GM19351 (cell line): Measurements from ENCODE around the gene TNFAIP2.
"Not testable (repeated sequence)": the region's sequence is repeated elsewhere in the genome, so short reads cannot be mapped to it uniquely, and the experiment has no call there.

Experiments used
- ATAC-seq: cut with Tn5 transposase; IDR thresholded peaks from one replicate; pipeline ENCODE4 v1.9.1; 2021; ENCODE audit warnings: mild to moderate bottlenecking, moderate library complexity; ENCODE audit not compliant: unreplicated experiment

The TNFAIP2 gene

GRCh38 chr14:103107455-103107854 lies 15.8 kb upstream of the TNFAIP2 start:
- ATAC-seq = no peak

DNA sequence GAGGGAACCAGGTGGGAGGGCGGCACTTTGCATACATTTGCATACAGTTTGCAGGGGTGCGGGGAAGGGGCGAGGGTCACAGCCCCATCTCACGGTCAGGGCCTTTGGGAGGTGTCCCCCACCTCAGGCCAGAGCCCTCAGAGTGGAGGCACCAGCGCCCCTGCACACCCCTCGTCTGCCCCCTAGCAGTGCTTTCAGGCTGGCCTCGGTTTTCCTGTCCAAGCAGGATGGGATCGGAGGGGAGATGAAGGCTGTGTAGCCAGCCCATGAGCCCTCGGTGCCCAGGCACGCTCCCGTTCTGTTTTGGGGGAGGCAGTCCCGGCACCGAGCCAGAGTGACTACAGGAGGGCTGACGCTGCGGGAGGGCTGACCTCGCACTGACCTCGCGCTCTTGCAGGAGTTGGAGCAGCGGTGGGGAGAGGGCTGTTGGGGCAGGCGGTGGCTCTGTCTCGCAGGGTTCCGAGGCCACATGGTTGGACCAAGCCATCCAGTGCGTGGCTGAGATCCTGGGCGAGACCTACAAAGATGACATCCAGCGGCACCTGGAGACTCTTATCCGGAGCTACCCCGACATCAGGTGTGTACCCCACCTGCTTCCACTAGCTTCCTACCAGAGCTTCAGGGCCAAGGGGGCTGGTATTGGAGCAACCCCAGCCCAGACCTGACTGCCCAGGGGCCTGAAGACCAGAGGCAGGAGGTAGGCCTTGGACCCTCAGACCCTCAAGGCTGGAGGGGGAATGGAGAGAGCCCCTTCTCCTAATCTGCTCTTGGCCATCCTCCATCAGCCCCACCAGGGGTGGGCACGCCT lies 15.1 kb upstream of the TNFAIP2 start:
- ATAC-seq = no peak

DNA sequence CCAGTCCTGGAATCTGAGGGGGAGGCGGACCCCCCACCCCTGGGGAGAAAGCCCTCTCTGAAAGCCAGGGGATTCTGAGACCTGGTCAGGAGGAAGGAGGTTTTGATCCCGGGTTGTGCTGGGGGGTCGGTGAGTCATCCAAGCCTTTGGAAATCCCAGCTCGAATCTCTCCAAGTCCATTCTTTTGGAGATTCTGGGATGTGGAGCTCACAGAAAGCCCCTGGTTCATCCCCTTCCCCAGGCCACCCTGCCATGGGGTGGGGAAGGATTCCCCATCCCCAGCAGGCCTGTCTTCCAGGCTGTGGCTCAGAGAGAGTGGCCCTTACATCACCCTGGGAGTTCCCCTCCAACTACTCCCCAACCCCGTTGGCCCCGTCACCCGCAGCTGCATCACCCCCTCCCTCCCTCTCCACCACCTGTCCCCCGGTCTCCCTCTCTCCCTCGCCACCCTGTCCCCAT lies 14.5 kb upstream of the TNFAIP2 start:
- ATAC-seq = peak; percentile 38

DNA sequence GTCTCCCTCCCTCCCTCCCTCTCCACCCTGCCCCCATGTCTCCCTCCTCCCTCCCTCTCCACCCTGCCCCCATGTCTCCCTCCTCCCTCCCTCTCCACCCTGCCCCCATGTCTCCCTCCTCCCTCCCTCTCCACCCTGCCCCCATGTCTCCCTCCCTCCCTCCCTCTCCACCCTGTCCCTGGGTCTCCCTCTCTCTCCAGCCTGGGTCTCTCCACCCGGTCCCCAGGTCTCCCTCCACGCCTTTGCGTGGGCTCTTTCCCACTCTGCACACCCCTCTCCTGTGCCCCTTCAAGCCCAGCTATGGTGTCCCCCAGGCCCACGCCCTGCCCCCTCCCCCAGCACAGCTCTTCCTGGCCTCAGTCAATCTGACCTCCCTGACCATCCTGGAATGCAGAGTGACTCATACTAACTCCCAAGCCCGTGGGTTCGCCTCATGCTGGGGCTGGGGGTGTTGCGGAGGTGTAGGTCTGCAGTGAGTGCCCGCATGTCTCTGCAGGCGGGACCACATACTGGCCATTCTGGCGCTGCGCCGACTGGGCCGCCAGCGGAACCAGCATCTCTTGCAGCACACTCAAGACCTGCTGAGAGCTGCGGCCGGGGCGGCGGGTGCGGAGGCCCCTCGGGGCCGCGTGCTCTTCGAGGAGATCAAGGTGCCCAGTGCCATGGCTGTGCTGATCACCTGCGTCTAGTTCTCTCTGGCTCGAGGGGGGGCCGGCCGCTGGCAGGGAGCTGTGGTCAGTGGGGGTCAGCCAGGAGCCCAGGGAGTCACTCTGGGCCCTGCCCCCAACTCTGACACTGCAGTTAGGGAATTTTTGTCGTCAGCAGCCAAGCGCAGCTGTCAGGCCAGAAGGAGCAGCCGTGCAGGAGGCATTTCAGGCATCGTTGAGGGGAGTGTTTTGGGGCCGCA lies 13.5 kb upstream of the TNFAIP2 start:
- ATAC-seq = no peak

- ATAC-seq = no peak
Observed at GRCh38 chr14:103110681-103111231, 12.5 kb upstream of the TNFAIP2 start.

- no peak for ATAC-seq
Observed at GRCh38 chr14:103111232-103111868, 11.9 kb upstream of the TNFAIP2 start.

DNA sequence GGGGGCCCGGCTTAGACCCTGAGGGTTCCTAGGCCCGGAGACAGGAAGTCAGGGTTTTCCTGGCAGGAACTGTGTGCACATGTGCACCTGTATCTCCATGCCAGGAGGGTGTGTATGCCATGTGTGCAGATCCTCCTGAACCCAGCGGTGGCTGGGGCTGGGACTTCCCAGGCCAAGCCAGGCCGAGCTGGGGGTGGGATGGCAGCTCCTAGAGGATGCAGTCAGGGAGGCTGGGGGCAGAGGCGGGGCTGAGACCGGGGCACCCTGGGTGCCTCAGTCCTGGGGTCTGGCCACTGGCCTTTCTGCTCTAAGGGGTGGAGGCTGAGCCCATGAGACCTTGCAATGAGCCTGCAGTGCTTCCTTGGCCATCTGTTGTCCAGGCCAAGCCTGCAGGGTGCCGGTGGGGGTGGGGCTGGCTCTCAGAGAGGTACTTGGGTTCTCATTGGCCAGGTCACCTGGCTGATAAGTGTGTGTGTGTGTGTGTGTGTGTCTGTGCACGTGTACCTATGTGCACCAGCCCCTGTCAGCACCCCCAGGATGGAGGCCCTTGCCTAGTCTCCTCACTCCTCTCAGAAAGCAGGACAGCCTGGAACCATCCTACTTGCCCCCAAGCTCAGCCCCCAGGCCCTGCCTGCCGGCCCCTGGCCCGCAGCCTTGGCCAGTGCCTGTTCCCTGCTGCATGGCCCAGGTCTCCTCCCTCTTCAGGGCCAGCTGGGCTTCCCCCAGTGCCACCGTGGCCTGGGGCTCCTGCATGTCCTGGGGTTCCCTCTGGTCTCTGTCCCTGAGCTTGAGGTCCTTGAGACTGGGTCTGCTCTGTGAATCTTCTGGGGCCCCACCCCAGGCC lies 10.6 kb upstream of the TNFAIP2 start:
- ATAC-seq = no peak

- no peak for ATAC-seq
Observed at GRCh38 chr14:103113303-103113702, 10.0 kb upstream of the TNFAIP2 start.

DNA sequence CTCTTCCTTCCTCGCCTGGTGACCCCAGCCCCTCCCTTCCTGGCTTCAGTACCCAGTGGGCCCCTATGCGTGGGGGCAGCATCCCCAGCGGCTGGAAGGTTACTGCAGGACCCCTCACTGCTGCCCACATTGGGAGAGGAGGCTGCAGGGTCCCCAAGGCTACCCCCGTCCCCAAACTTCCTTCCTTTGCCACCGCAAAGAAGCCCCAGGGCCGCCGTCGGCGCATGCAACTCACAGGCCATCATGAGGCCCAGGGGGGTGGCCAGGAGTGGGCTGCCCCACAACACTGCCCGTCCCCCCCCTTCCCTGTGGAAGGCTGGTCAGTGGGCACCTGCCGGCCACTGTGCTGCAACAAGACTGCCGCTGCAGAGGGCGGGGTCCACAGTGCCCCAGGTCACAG lies 9.5 kb upstream of the TNFAIP2 start:
- no peak for ATAC-seq

GRCh38 chr14:103115086-103115679 lies 8.1 kb upstream of the TNFAIP2 start:
- not testable (repeated sequence) for ATAC-seq

GRCh38 chr14:103115845-103116572 lies 7.3 kb upstream of the TNFAIP2 start:
- no peak for ATAC-seq

DNA sequence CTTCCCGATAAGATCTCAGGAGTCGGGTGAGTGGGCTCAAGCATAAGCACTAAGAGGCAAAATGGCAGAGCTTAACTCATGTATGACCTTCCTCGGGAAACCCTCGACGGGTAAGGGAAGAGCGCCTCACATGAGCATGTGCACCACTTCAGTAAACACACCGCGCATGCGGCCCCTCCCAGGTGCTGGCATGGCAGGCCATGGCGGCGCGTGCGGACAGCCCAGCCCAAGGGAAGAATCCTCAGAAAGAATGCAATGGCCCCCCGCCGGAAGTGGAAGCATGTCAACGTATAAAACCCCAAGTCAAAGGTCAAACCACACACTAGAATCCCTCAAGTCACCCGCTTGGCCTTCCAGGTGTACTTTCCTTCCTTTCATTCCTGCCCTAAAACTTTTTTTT lies 6.6 kb upstream of the TNFAIP2 start:
- ATAC-seq = no peak

DNA sequence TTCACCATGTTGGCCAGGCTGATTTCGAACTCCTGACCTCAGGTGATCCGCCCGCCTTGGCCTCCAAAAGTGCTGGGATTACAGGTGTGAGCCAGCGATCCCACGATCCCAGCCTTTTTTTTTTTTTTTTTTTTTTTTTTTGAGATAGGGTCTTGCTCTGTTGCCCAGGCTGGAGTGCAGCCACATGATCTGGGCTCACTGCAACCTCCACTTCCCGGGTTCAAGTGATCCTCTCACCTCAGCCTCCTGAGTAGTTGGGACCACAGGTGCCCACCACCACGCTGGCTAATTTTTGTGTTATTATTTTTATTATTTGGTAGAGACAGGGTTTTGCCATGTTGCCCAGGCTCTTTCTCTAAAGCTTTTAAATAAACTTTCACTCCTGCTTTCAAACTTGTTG lies 5.8 kb upstream of the TNFAIP2 start:
- not testable (repeated sequence) for ATAC-seq

GRCh38 chr14:103118018-103118662 lies 5.1 kb upstream of the TNFAIP2 start:
- ATAC-seq = no peak

- ATAC-seq = no peak
Observed at GRCh38 chr14:103118663-103119404, 4.4 kb upstream of the TNFAIP2 start.

DNA sequence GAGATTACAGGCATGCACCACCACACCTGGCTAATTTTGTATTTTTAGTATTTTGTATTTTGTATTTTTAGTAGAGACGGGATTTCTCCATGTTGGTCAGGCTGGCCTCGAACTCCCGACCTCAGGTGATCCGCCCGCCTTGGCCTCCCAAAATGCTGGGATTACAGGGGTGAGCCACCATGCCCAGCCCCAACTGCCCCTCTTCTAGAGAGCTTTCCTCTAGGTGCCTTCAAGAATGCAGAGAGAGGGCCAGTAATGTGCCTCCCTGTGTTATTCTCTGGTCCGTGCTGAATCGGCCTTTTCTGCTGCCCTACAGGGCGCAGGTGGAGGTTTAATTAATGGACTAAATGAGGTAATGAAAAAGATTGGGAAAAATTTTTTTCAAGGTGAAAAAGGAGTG lies 3.7 kb upstream of the TNFAIP2 start:
- not testable (repeated sequence) for ATAC-seq

GRCh38 chr14:103121121-103121845 lies 2.0 kb upstream of the TNFAIP2 start:
- ATAC-seq = no peak
